Suprapubic skin (tissue), 4 donors: ENCODE measurements around the gene PRSS27.

Experiments
- POLR2A ChIP-seq, 2 donors: fragments of 450-650 bp; IDR thresholded peaks; one replicate each; pipeline ENCODE4 v1.6.1; 2017; ENCODE audit warnings: antibody characterized with exemption in 2 of 2, mild to moderate bottlenecking in 2 of 2, moderate library complexity in 2 of 2
- POLR2AphosphoS5 ChIP-seq, 3 donors: sonication (generic); formaldehyde crosslinking; IDR thresholded peaks; one replicate each; pipeline ENCODE4 v1.6.1; 2017; ENCODE audit warnings: antibody characterized with exemption in 3 of 3
- TF ChIP-seq, protein P1 (sequence below), 2 donors: fragments of 200-600 bp in 1 of 2; fragments of 450-650 bp in 1 of 2; sonication (generic) in 1 of 2; IDR thresholded peaks; one replicate each; pipeline ENCODE4 v1.5.1; 2016 to 2019; ENCODE audit warnings: antibody characterized with exemption in 2 of 2, mild to moderate bottlenecking in 1 of 2, moderate library complexity in 1 of 2

DNA sequence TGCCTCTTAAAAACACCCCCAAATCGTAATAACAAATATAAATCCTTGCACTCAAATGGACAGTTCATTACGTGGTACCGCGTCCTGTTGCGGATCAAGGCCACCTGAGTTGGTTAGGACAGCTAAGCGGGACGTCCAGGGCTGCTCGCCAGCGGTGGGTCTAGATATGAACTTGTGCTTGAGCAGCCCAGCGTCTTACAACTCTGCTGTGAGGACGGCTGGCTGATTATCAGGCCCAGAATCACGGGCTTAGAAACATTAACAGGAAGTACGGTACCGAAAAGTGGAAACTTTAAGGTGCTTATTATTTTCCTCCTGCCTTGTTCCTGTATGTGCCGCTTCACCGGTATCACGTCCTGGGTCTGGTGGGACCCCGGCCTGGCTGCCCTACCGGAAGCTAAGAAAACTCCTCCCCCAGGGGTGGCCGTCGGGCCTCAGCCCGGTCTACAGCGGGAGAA is 31.6 kb upstream of the PRSS27 start:
- TF ChIP-seq, protein P1, sequence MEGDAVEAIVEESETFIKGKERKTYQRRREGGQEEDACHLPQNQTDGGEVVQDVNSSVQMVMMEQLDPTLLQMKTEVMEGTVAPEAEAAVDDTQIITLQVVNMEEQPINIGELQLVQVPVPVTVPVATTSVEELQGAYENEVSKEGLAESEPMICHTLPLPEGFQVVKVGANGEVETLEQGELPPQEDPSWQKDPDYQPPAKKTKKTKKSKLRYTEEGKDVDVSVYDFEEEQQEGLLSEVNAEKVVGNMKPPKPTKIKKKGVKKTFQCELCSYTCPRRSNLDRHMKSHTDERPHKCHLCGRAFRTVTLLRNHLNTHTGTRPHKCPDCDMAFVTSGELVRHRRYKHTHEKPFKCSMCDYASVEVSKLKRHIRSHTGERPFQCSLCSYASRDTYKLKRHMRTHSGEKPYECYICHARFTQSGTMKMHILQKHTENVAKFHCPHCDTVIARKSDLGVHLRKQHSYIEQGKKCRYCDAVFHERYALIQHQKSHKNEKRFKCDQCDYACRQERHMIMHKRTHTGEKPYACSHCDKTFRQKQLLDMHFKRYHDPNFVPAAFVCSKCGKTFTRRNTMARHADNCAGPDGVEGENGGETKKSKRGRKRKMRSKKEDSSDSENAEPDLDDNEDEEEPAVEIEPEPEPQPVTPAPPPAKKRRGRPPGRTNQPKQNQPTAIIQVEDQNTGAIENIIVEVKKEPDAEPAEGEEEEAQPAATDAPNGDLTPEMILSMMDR (IDR thresholded peaks at IDR 0.05) = no peak
- TF ChIP-seq POLR2A (IDR thresholded peaks at IDR 0.05) (no peak), POLR2AphosphoS5 (IDR thresholded peaks at IDR 0.05) (no peak)
